ENCODE measurements around the gene CYP27A1. TPM values are rescaled to one million over a fixed set of nuclear protein-coding genes. Genes with fewer than 3 reads are reported as not detected.

The CYP27A1 gene
- total and polyA plus RNA-seq, 4 donors = 38.3 to 110 (median 77.1) TPM

GRCh38 chr2:218812861-218813260 is 30.9 kb downstream of the CYP27A1 start:
- TF ChIP-seq CTCF (IDR thresholded peaks at IDR 0.05; ENCODE audit: control extremely low read depth, extremely low read depth) = no peak
- WGBS, 2 donors = 92 to 97% methylated on average over 5 of the region's 5 CpGs
- no peak for DNase-seq

GRCh38 chr2:218813771-218814460 is 32.0 kb downstream of the CYP27A1 start:
- Histone ChIP-seq H3K9me3 (ENCODE audit: control insufficient read depth in 4 of 4, insufficient read depth in 3 of 4, low read length in 3 of 4) (no peaks in the 10 kb centered on the region), H3K4me3 (no peak overlapping the region), H3K36me3 (ENCODE audit: control insufficient read depth in 4 of 4, insufficient read depth in 4 of 4, low read length in 4 of 4) (peaks cover 0 to 33% (median 27%) of the 10 kb centered on the region in 4 donors), H3K27me3 (ENCODE audit: control insufficient read depth in 3 of 3, insufficient read depth in 3 of 3, low read length in 2 of 3) (no peaks in the 10 kb centered on the region), H3K4me1 (ENCODE audit: control insufficient read depth in 5 of 5, insufficient read depth in 5 of 5, low read length in 5 of 5) (no peaks in the 10 kb centered on the region), H3K27ac (ENCODE audit: low read depth in 1 of 2, low read length in 1 of 2) (no peak overlapping the region), H3K9ac (ENCODE audit: insufficient read depth in 1 of 2, low read length in 2 of 2) (no peak overlapping the region)
- WGBS, 2 donors = 67 to 83% methylated on average over 11 of the region's 11 CpGs
- TF ChIP-seq CTCF (IDR thresholded peaks at IDR 0.05; ENCODE audit: control extremely low read depth, extremely low read depth) = no peak
- ATAC-seq (ENCODE audit: insufficient read depth, low FRiP score) (no peak), DNase-seq (no peak)

More at GRCh38 chr2:218812861-218813260, 30.9 kb downstream of the CYP27A1 start:
- Histone ChIP-seq H3K27me3 (ENCODE audit: control insufficient read depth in 3 of 3, insufficient read depth in 3 of 3, low read length in 2 of 3) (no peaks in the 10 kb centered on the region), H3K9me3 (ENCODE audit: control insufficient read depth in 4 of 4, insufficient read depth in 3 of 4, low read length in 3 of 4) (no peaks in the 10 kb centered on the region), H3K27ac (ENCODE audit: low read depth in 1 of 2, low read length in 1 of 2) (no peak overlapping the region), H3K4me1 (ENCODE audit: control insufficient read depth in 5 of 5, insufficient read depth in 5 of 5, low read length in 5 of 5) (no peaks in the 10 kb centered on the region), H3K36me3 (ENCODE audit: control insufficient read depth in 4 of 4, insufficient read depth in 4 of 4, low read length in 4 of 4) (peaks cover 0 to 33% (median 25%) of the 10 kb centered on the region in 4 donors), H3K4me3 (no peak overlapping the region), H3K9ac (ENCODE audit: insufficient read depth in 1 of 2, low read length in 2 of 2) (no peak overlapping the region)
- no peak for ATAC-seq (ENCODE audit: insufficient read depth, low FRiP score)

GRCh38 chr2:218814540-218815243 is 32.7 kb downstream of the CYP27A1 start:
- Histone ChIP-seq H3K4me1 (ENCODE audit: control insufficient read depth in 5 of 5, insufficient read depth in 5 of 5, low read length in 5 of 5) (no peaks in the 10 kb centered on the region), H3K27ac (ENCODE audit: low read depth in 1 of 2, low read length in 1 of 2) (no peak overlapping the region), H3K27me3 (ENCODE audit: control insufficient read depth in 3 of 3, insufficient read depth in 3 of 3, low read length in 2 of 3) (no peaks in the 10 kb centered on the region), H3K4me3 (no peak overlapping the region), H3K36me3 (ENCODE audit: control insufficient read depth in 4 of 4, insufficient read depth in 4 of 4, low read length in 4 of 4) (peaks cover 0 to 33% (median 27%) of the 10 kb centered on the region in 4 donors), H3K9me3 (ENCODE audit: control insufficient read depth in 4 of 4, insufficient read depth in 3 of 4, low read length in 3 of 4) (no peaks in the 10 kb centered on the region), H3K9ac (ENCODE audit: insufficient read depth in 1 of 2, low read length in 2 of 2) (no peak overlapping the region)
- DNase-seq = no peak
- no peak for TF ChIP-seq CTCF (IDR thresholded peaks at IDR 0.05; ENCODE audit: control extremely low read depth, extremely low read depth)
- WGBS, 2 donors = 92 to 98% methylated on average over 13 of the region's 13 CpGs
- no peak for ATAC-seq (ENCODE audit: insufficient read depth, low FRiP score)

Measured in lung (tissue), 12 donors.